ENCODE results near the gene CPEB1.
"Not testable (repeated sequence)": the region's sequence is repeated elsewhere in the genome, so short reads cannot be mapped to it uniquely, and the experiment has no call there.

CPEB1 gene

GRCh38 chr15:82649226-82649999 is 2.2 kb upstream of the CPEB1 start:
- no peak overlapping the region for H3K27ac ChIP-seq
- TF ChIP-seq ZFX (IDR thresholded peaks at IDR 0.05) (no peak), CTCF (conservative IDR thresholded peaks at IDR 0.05) (no peak)

- TF ChIP-seq CTCF (conservative IDR thresholded peaks at IDR 0.05) (no peak), ZFX (IDR thresholded peaks at IDR 0.05) (no peak)
- H3K27ac ChIP-seq, result no peak overlapping the region
Observed at GRCh38 chr15:82648257-82649103, 1.3 kb upstream of the CPEB1 start.

- H3K27ac ChIP-seq, result no peak overlapping the region
- no peak for TF ChIP-seq CTCF (conservative IDR thresholded peaks at IDR 0.05)
- no peak for TF ChIP-seq ZFX (IDR thresholded peaks at IDR 0.05)
Observed at GRCh38 chr15:82647835-82648256, 683 bp upstream of the CPEB1 start.

- H3K27ac ChIP-seq, result no peak overlapping the region
- TF ChIP-seq CTCF (conservative IDR thresholded peaks at IDR 0.05) (no peak), ZFX (IDR thresholded peaks at IDR 0.05) (no peak)
Observed at GRCh38 chr15:82646250-82647044, 716 bp downstream of the CPEB1 start.

- not testable (repeated sequence) for H3K27ac ChIP-seq
Observed at GRCh38 chr15:82644967-82645852, 2.0 kb downstream of the CPEB1 start.

GRCh38 chr15:82643992-82644391 is 3.2 kb downstream of the CPEB1 start:
- no peak for TF ChIP-seq CTCF (conservative IDR thresholded peaks at IDR 0.05)
- no peak for TF ChIP-seq ZFX (IDR thresholded peaks at IDR 0.05)
- H3K27ac ChIP-seq, result no peak overlapping the region

GRCh38 chr15:82642656-82643055 is 4.5 kb downstream of the CPEB1 start:
- H3K27ac ChIP-seq, result no peak overlapping the region
- TF ChIP-seq CTCF (conservative IDR thresholded peaks at IDR 0.05) (no peak), ZFX (IDR thresholded peaks at IDR 0.05) (no peak)

All from C4-2B (cell line).